GM21515 (cell line): ENCODE results near the gene TIMMDC1.

Experiments used
- ATAC-seq: cut with Tn5 transposase; IDR thresholded peaks from one replicate; pipeline ENCODE4 v1.9.1; 2021; ENCODE audit not compliant: unreplicated experiment

Gene TIMMDC1

DNA sequence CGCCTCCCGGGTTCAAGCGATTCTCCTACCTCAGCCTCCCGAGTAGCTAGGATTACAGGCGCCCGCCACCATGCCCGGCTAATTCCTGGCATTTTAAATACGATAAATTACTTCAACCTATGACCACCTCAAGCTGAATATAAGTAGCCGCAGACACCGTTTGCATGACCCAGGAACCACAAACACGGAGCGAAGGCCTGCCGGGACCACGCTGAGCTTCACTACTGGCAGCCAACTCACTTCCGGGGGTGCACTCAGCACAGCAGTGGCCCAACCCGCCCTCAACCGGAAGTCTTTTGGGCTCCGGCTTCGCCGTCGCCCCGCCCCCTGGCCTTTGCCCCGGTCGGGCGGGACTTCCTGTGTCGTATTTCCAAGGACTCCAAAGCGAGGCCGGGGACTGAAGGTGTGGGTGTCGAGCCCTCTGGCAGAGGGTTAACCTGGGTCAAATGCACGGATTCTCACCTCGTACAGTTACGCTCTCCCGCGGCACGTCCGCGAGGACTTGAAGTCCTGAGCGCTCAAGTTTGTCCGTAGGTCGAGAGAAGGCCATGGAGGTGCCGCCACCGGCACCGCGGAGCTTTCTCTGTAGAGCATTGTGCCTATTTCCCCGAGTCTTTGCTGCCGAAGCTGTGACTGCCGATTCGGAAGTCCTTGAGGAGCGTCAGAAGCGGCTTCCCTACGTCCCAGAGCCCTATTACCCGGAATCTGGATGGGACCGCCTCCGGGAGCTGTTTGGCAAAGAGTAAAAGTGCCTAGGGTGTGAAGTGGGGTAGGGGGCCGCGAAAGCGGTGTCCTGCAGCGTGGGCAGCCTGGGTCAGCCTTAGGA, at the start of gene TIMMDC1:
Gene TIMMDC1, plus strand, starts transcription at position 362 of the 826 bp plus-strand sequence. Its CDS starts 187 bp downstream, at position 549.
- peak; percentile 97 for ATAC-seq

DNA sequence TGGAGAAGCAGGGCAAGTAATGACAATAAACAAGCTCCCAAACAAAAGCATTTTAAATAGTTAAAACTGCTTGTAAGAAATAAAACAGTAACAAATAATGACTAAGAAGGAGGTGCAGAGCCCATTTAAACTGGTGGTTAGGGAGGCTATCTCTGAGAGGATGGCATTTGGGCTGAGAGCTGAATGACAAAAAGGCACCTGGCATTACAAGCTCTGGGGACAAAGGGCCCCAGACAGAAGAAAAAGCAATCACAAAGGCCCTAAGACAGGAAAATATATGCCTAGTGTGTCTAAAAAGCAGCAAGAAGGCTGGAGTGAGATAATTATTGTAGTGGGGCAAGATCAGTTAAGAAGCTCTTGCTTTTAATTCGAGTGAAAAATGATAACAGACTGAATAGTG, 44.5 kb upstream of the TIMMDC1 start:
- ATAC-seq = no peak

GRCh38 chr3:119456469-119456868, 41.9 kb upstream of the TIMMDC1 start:
- no peak for ATAC-seq

GRCh38 chr3:119457246-119457645, 41.1 kb upstream of the TIMMDC1 start:
- ATAC-seq = no peak

DNA sequence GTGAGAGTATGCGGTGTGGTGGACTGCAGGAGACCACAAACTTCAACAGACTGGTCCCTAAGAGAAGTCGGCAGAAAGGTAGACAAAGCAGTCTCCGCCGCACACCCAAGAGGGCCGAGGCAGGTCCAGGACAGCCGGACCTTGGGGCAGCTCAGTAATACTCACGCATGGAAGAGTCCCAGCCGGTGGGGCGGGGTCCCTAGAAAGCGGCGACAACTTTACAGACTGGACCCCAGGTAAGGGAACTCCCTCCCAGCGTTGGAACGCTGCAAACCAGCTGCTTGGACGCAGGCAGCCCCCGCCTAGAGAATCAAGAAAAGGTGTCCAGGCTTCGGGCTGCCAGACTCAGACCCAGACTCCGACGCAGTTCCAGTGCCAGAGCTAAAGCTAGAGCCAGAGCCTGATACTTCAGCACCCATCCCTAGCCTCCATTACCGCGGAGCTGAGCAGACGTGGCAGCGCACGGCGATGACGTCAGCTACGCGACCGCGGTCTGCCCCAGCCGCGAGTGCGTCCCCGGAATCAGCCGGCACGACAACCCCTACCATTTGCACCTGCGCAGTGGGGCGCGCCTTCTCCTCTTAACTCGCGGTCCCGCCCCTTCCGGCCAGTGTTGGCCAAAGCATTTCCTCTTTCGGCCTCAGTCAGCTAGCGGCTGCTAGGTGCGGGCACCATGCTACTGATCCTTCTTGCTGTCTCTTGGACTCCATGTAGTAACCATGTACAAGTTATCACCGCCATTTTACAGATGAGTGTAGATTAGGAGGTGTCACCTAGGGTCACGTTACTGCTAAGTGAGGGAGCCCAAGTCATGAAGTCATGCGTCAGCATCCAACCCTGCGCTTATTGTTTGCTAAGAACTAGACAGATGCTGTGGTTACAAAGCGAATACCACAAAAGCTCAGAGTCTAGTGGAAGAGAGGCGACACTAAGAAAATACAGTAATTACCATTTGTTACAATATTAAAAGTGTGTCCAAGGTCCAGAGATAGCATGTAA, 34.9 kb upstream of the TIMMDC1 start, which contains the start of gene TMEM39A:
Gene TMEM39A, minus strand, starts transcription at position 445 of the 999 bp plus-strand sequence. CDS start 1,541 bp downstream, outside the sequence.
- peak; percentile 92 for ATAC-seq

DNA sequence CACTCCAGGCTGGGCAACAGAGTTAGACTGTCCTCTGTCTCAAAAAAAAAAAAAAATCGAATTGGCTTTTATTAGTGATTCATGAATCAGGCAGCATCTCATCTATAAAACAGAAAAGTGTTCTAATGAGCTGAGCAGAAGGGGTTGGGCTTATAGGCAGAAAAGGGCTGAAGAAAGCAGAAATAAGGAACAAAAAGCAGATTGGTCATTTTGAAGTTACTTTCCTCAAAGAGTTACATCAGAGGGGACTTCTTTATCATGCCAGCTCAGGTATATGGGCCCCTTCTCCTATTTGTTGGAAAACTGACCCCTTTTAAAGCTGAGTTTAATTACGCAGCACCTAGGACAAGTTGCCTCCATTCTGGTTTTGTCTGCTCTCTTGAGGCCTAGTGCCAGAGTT, 30.3 kb upstream of the TIMMDC1 start:
- ATAC-seq = no peak

GRCh38 chr3:119469418-119470189, 28.7 kb upstream of the TIMMDC1 start:
- no peak for ATAC-seq

- no peak for ATAC-seq
Observed at GRCh38 chr3:119470866-119471265, 27.5 kb upstream of the TIMMDC1 start.

DNA sequence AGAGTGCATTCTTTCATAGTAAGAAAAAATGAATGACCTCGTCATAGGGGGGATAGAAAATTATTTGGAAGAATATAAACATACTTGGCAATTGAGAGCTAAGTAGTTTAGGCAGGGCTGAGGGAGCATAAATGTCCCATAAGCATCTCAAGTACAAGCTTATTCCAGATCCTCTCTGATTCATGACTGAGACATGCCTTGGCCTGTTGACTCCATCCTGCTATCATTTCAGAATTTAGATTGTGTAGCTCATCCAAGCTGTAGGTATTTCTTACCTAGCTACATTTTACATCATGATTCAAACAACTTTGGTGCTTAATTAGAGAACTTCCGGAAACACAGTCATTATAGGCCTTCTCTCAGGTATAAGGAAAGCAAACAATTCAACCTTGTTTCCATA, 17.3 kb upstream of the TIMMDC1 start:
- ATAC-seq = no peak

DNA sequence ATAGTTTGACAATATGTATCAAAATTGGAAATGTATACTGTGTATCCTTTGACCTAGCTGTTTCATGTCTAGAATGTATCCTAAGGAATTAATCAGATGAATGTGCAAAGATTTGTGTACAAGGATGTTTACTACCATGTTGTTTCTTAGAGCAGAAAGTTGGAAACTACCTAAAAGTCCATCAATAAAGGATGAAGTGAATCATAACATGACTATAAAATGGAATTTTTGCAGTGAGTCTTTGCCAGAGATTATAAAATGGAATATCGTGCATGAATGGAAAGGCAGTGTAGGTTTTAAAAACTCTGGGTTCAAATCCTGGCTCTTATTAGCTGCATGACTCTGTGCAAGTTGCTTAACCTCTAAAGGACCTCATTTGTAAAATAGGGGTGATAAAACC, 15.2 kb upstream of the TIMMDC1 start:
- no peak for ATAC-seq

GRCh38 chr3:119485563-119485962, 12.8 kb upstream of the TIMMDC1 start:
- no peak for ATAC-seq

GRCh38 chr3:119490153-119490552, 8.2 kb upstream of the TIMMDC1 start:
- ATAC-seq = no peak

DNA sequence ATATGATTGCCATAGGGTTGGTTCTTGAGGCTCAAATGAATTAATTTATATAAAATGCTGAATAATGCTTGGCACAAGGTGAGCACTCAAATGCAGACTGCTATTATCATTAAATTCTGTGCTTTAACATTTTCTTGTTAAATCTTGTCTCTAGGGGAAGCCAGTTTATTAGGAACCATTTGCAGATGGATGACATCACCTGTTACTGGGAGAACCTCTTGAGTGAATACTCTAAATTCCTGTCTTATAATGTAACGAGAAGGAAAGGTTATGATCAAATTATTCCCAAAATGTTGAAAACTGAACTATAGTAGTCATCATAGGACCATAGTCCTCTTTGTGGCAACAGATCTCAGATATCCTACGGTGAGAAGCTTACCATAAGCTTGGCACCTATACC, 6.2 kb upstream of the TIMMDC1 start:
- ATAC-seq = no peak

DNA sequence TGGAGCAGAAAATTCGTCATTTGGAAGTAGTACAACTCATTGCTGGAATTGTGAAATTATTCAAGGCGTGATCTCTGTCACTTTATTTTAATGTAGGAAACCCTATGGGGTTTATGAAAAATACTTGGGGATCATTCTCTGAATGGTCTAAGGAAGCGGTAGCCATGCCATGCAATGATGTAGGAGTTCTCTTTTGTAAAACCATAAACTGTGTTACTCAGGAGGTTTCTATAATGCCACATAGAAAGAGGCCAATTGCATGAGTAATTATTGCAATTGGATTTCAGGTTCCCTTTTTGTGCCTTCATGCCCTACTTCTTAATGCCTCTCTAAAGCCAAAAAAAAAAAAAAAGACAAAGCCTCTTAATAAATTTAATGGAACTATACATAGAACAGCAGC, 5.5 kb upstream of the TIMMDC1 start:
- ATAC-seq = no peak

- ATAC-seq = no peak
Observed at GRCh38 chr3:119494597-119494996, 3.8 kb upstream of the TIMMDC1 start.

GRCh38 chr3:119497820-119498185, 544 bp upstream of the TIMMDC1 start:
- ATAC-seq = peak; percentile 15

GRCh38 chr3:119500265-119500664, 1.9 kb downstream of the TIMMDC1 start:
- ATAC-seq = no peak

GRCh38 chr3:119500901-119501300, 2.6 kb downstream of the TIMMDC1 start:
- no peak for ATAC-seq

- ATAC-seq = no peak
Observed at GRCh38 chr3:119506631-119507030, 8.3 kb downstream of the TIMMDC1 start.

GRCh38 chr3:119507404-119507803, 9.1 kb downstream of the TIMMDC1 start:
- ATAC-seq = no peak
